Stimulated activated CD4-positive, alpha-beta T cell treated with anti-CD3 and anti-CD28 coated beads, Interleukin-4, amount 100 ng/mL, for 24 hours (primary cell): ENCODE data around the gene CPAMD8.

Experiments
- DNase-seq: peaks from one replicate; pipeline ENCODE4 v3.0.0-alpha.2; 2020

The CPAMD8 gene

GRCh38 chr19:16914421-16914820 is 112.2 kb downstream of the CPAMD8 start:
- no peak for DNase-seq

- no peak for DNase-seq
Measured at GRCh38 chr19:16912780-16913179, 113.8 kb downstream of the CPAMD8 start.

- DNase-seq, result no peak
Measured at GRCh38 chr19:16911046-16911445, 115.6 kb downstream of the CPAMD8 start.

- DNase-seq, result no peak
Measured at GRCh38 chr19:16908759-16909158, 117.9 kb downstream of the CPAMD8 start.

GRCh38 chr19:16904599-16904998 is 122.0 kb downstream of the CPAMD8 start:
- no peak for DNase-seq

- DNase-seq, result no peak
Measured at GRCh38 chr19:16903347-16903746, 123.3 kb downstream of the CPAMD8 start.

GRCh38 chr19:16902545-16902944 is 124.1 kb downstream of the CPAMD8 start:
- no peak for DNase-seq

- DNase-seq, result no peak
Measured at GRCh38 chr19:16901491-16902175, 125.0 kb downstream of the CPAMD8 start.

- no peak for DNase-seq
Measured at GRCh38 chr19:16899566-16900075, 127.0 kb downstream of the CPAMD8 start.

GRCh38 chr19:16898361-16899015 is 128.1 kb downstream of the CPAMD8 start:
- DNase-seq, result no peak

- no peak for DNase-seq
Measured at GRCh38 chr19:16897856-16898161, 128.8 kb downstream of the CPAMD8 start.

GRCh38 chr19:16897029-16897855 is 129.4 kb downstream of the CPAMD8 start:
- DNase-seq, result peak; percentile 61

- no peak for DNase-seq
Measured at GRCh38 chr19:16896146-16897028, 130.2 kb downstream of the CPAMD8 start.

GRCh38 chr19:16895467-16896145 is 131.0 kb downstream of the CPAMD8 start:
- DNase-seq, result no peak

- DNase-seq, result no peak
Measured at GRCh38 chr19:16894080-16894479, 132.5 kb downstream of the CPAMD8 start.

GRCh38 chr19:16893686-16893989 is 133.0 kb downstream of the CPAMD8 start:
- no peak for DNase-seq

- DNase-seq, result no peak
Measured at GRCh38 chr19:16892868-16893685, 133.5 kb downstream of the CPAMD8 start.

- DNase-seq, result no peak
Measured at GRCh38 chr19:16892436-16892835, 134.2 kb downstream of the CPAMD8 start.

- DNase-seq, result no peak
Measured at GRCh38 chr19:16891696-16892382, 134.8 kb downstream of the CPAMD8 start.

- no peak for DNase-seq
Measured at GRCh38 chr19:16890461-16891184, 136.0 kb downstream of the CPAMD8 start.
